ENCODE measurements around the gene COPG1. TPM values are rescaled to one million over a fixed set of nuclear protein-coding genes. Genes with fewer than 3 reads are reported as not detected.

COPG1 gene
- total and polyA plus RNA-seq, 2 of the 4 experiments (the other 2 are of a cell fraction) = 203 to 446 TPM

- Histone ChIP-seq H2AK5ac (ENCODE audit: low read depth, low read length) (no peak overlapping the region), H3K4me2 (ENCODE audit: low read depth, low read length) (no peak overlapping the region), H3K9me1 (ENCODE audit: insufficient read depth, low read length) (peaks cover 24% of the 10 kb centered on the region), H3K18ac (ENCODE audit: low read depth, low read length) (no peak overlapping the region), H2AK9ac (replicated peaks; ENCODE audit: low read depth, low read length, poor library complexity) (peak overlapping the region; percentile 58), H3K4ac (ENCODE audit: low read depth, low read length) (no peak overlapping the region), H3K4me3 (ENCODE audit: insufficient read depth, low read depth, low read length) (peak overlapping the region; percentile 91), H2BK120ac (ENCODE audit: low read depth, low read length) (no peak overlapping the region), H3K23ac (ENCODE audit: low read depth, low read length) (no peak overlapping the region), H3K9me3 (ENCODE audit: control insufficient read depth, insufficient read depth, low read length) (no peaks in the 10 kb centered on the region), H2BK5ac (ENCODE audit: low read depth, low read length, poor library complexity, severe bottlenecking) (no peak overlapping the region), H3K27ac (ENCODE audit: insufficient read depth, low read length) (peak overlapping the region; percentile 11; the same call in 1 of the 2 replicates), H3K14ac (replicated peaks; ENCODE audit: low read depth, low read length) (no peak overlapping the region), H3K27me3 (ENCODE audit: control insufficient read depth, insufficient read depth, low read length) (no peaks in the 10 kb centered on the region), H3K56ac (ENCODE audit: extremely low read depth, insufficient read depth, low read length) (no peak overlapping the region), H4K5ac (ENCODE audit: low read depth, low read length) (no peak overlapping the region), H3K79me1 (ENCODE audit: low read depth in 1 of 2, low read length in 2 of 2) (peaks cover 0 to 39% of the 10 kb centered on the region in 2 experiments; a peak in 3 of 4 replicates), H2BK20ac (ENCODE audit: low read depth, low read length) (no peak overlapping the region), H3K4me1 (ENCODE audit: control insufficient read depth, insufficient read depth, low read length) (peaks cover 6% of the 10 kb centered on the region; the same call in 1 of the 2 replicates), H4K8ac (ENCODE audit: low read depth in 2 of 2, low read length in 2 of 2) (no peak overlapping the region; a peak in 1 of 4 replicates), H2AFZ (replicated peaks; ENCODE audit: low read length, poor library complexity) (peak overlapping the region; percentile 91), H4K20me1 (ENCODE audit: insufficient read depth, low read length) (peaks cover 8% of the 10 kb centered on the region; the same call in 1 of the 2 replicates), H3K9ac (ENCODE audit: low read depth, low read length) (0 out of 2 replicates have a peak overlapping the region, but pooled peaks have one; percentile 12), H4K91ac (ENCODE audit: insufficient read depth, low read depth, low read length) (no peak overlapping the region), H3K36me3 (ENCODE audit: control insufficient read depth, insufficient read depth, low read length) (peaks cover 4% of the 10 kb centered on the region), H2BK15ac (ENCODE audit: low read depth, low read length) (no peak overlapping the region)
- CTCF ChIA-PET = interaction anchor here (0.7 to 1.6 kb wide), 8 partner anchors 12 to 346 kb away, joined by 3 to 6 read pairs (median 4); no protein-coding TSS in a partner anchor
- no peak for DNase-seq
- TF ChIP-seq SMC3 (IDR thresholded peaks at IDR 0.05; ENCODE audit: low read depth, low read length) = no peak
- no peak for TF ChIP-seq BHLHE40 (IDR thresholded peaks at IDR 0.05; ENCODE audit: low read depth, low read length)
- TF ChIP-seq USF2 (IDR thresholded peaks at IDR 0.05; ENCODE audit: low read depth, low read length) = no peak
- TF ChIP-seq POLR2A (IDR thresholded peaks at IDR 0.05; ENCODE audit: low read depth, low read length) = peak; percentile 100
- dilution Hi-C loops (cut with HindIII; ENCODE audit: low sequenced_read_pairs, unreplicated experiment) = no loop called here
- WGBS, 2 experiments (ENCODE audit: extremely low coverage in 2 of 2, insufficient read length in 1 of 2) = 0% methylated on average over 22 of the region's 34 CpGs; no CpG with 5 or more reads in 1 of the 2 experiments
- ATAC-seq (ENCODE audit: low read depth) = no peak
- POLR2A ChIA-PET (ENCODE audit: unreplicated experiment) = no interaction called here
- intact Hi-C loops (cut with micrococcal nuclease) = loop anchor here (1.0 kb wide), 1 partner anchor 38 kb away; the partner anchor contains the start of gene HMCES
- in situ Hi-C loops (cut with MboI; ENCODE audit: low sequenced_read_pairs) = no loop called here
- BruUV-seq (replicated peaks) = no TSS peak
Measured at GRCh38 chr3:129315998-129316247, 66.5 kb downstream of the COPG1 start.

Measured in IMR-90 (cell line).